C4-2B (cell line): ENCODE results near the gene EPHX1.

ENCODE experiments used
- ZFX ChIP-seq: fragments of 450-650 bp; IDR thresholded peaks from 2 replicates; pipeline ENCODE4 v1.6.1; 2017
- TF ChIP-seq, protein P1 (sequence below): fragments of 450-650 bp; conservative IDR thresholded peaks from 2 replicates; pipeline ENCODE4 v1.5.1; 2017; ENCODE audit warnings: mild to moderate bottlenecking

DNA sequence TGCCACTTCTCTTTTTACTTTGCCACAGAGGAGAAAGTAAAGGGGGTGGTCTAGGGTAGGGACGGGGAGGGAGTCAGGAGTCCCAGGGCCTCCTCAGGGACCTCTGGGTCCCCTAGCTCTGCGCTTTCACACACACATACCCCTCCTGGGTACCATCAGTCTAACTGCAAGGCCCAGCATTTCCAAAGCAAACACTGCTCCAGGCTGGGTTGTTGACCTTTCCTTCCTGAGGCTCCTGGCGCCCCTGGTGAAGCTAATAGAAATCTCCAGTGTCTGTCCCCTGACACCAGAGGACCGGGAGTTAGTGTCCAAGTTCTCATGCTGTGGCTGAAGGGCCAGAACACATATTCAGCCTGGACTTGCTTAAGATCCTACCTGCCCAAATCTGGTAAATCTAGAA, 68.4 kb downstream of the EPHX1 start:
- TF ChIP-seq, protein P1, sequence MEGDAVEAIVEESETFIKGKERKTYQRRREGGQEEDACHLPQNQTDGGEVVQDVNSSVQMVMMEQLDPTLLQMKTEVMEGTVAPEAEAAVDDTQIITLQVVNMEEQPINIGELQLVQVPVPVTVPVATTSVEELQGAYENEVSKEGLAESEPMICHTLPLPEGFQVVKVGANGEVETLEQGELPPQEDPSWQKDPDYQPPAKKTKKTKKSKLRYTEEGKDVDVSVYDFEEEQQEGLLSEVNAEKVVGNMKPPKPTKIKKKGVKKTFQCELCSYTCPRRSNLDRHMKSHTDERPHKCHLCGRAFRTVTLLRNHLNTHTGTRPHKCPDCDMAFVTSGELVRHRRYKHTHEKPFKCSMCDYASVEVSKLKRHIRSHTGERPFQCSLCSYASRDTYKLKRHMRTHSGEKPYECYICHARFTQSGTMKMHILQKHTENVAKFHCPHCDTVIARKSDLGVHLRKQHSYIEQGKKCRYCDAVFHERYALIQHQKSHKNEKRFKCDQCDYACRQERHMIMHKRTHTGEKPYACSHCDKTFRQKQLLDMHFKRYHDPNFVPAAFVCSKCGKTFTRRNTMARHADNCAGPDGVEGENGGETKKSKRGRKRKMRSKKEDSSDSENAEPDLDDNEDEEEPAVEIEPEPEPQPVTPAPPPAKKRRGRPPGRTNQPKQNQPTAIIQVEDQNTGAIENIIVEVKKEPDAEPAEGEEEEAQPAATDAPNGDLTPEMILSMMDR, result no peak
- no peak for TF ChIP-seq ZFX
